ENCODE results near the gene RABGAP1L.

Gene RABGAP1L

DNA sequence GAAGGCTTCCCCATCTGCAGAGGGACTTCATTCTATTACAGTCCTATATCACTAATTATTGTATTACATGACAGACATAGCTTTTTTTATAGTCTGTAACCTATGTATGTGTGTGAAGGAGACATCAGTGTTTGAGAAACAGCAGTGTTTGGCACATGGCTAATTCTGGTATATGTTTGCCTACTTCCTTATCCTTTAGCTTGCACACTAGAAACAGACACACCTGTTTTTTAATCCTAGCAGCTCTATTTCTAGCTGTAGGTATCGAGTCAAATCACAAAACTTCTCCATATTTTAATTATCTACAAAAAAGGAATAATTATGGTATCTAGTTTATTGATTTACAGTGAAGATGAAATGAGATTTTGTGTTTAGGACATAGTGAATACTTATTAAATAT, 711.0 kb downstream of the RABGAP1L start:
- H3K27ac ChIP-seq, result no peak overlapping the region
- H3K4me2 ChIP-seq, result no peak overlapping the region

DNA sequence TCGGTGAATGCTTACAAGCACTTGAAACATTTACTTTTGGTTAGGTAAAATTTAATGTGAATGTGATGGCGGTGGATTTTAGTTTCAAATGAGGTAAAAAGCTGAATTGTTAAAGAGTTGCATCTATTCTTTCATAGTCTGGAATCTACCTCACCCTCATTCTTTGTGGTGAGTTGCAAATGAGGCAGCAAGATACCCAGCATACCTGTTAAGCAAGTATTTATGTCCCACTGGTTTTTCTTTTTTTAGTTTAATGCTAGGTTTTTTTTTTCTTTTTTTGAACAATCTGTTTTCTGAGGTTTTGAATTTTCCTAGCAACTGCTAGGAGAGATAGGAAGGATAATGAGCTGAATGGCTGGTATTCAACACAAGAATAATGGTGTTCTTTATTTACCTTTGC, 712.6 kb downstream of the RABGAP1L start:
- H3K27ac ChIP-seq, result no peak overlapping the region
- no peaks in the 10 kb centered on the region for H4K20me1 ChIP-seq (ENCODE audit: insufficient read depth)
- H3K4me1 ChIP-seq (ENCODE audit: low read depth, poor library complexity, severe bottlenecking), result peaks cover 59% of the 10 kb centered on the region
- no peak overlapping the region for H3K4me3 ChIP-seq (IDR thresholded peaks at IDR 0.05; ENCODE audit: insufficient read depth, low read depth, low read length)
- H3K36me3 ChIP-seq (ENCODE audit: insufficient read depth), result no peaks in the 10 kb centered on the region
- H3K79me2 ChIP-seq (ENCODE audit: insufficient read depth, low read depth), result no peaks in the 10 kb centered on the region
- H3K27me3 ChIP-seq (ENCODE audit: insufficient read depth, low read depth), result no peaks in the 10 kb centered on the region
- H3K4me2 ChIP-seq, result peak overlapping the region; percentile 5; the same call in 1 of the 2 replicates
- no peak overlapping the region for H2AFZ ChIP-seq (ENCODE audit: low read depth)
- no peak overlapping the region for H3K9ac ChIP-seq
- TF ChIP-seq, protein P1, sequence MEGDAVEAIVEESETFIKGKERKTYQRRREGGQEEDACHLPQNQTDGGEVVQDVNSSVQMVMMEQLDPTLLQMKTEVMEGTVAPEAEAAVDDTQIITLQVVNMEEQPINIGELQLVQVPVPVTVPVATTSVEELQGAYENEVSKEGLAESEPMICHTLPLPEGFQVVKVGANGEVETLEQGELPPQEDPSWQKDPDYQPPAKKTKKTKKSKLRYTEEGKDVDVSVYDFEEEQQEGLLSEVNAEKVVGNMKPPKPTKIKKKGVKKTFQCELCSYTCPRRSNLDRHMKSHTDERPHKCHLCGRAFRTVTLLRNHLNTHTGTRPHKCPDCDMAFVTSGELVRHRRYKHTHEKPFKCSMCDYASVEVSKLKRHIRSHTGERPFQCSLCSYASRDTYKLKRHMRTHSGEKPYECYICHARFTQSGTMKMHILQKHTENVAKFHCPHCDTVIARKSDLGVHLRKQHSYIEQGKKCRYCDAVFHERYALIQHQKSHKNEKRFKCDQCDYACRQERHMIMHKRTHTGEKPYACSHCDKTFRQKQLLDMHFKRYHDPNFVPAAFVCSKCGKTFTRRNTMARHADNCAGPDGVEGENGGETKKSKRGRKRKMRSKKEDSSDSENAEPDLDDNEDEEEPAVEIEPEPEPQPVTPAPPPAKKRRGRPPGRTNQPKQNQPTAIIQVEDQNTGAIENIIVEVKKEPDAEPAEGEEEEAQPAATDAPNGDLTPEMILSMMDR (conservative IDR thresholded peaks at IDR 0.05; ENCODE audit: low read depth, low read length), result no peak

More for the DNA sequence above, 711.0 kb downstream of the RABGAP1L start:
- Histone ChIP-seq H3K4me3 (IDR thresholded peaks at IDR 0.05; ENCODE audit: insufficient read depth, low read depth, low read length) (no peak overlapping the region), H3K4me1 (ENCODE audit: low read depth, poor library complexity, severe bottlenecking) (peaks cover 43% of the 10 kb centered on the region), H3K79me2 (ENCODE audit: insufficient read depth, low read depth) (no peaks in the 10 kb centered on the region), H3K9ac (no peak overlapping the region), H3K36me3 (ENCODE audit: insufficient read depth) (no peaks in the 10 kb centered on the region), H3K27me3 (ENCODE audit: insufficient read depth, low read depth) (no peaks in the 10 kb centered on the region), H4K20me1 (ENCODE audit: insufficient read depth) (no peaks in the 10 kb centered on the region), H2AFZ (ENCODE audit: low read depth) (no peak overlapping the region)
- TF ChIP-seq, protein P1 (conservative IDR thresholded peaks at IDR 0.05; ENCODE audit: low read depth, low read length), result no peak

DNA sequence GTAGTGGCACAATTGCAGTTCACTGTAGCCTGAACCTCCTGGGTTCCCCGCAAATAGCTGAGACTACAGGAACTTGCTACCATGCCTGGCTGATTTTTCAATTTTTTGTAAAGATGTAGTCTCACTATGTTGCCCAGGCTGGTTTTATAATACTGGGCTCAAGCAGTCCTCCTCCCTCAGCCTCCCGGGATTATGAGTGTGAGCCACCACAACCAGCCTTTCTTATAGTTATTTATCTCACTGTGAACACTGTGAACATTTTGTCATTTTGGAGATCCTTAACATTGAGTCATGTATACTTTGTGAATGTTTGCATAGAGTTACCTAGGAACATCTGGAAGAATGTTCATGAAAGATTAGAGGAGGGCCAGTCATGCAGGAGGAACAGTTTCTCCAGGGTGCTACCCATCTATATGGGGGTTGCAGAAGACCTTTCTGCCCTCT, 713.3 kb downstream of the RABGAP1L start:
- no peak overlapping the region for H3K4me2 ChIP-seq
- H4K20me1 ChIP-seq (ENCODE audit: insufficient read depth), result no peaks in the 10 kb centered on the region
- TF ChIP-seq, protein P1 (conservative IDR thresholded peaks at IDR 0.05; ENCODE audit: low read depth, low read length), result no peak
- H2AFZ ChIP-seq (ENCODE audit: low read depth), result no peak overlapping the region
- no peaks in the 10 kb centered on the region for H3K36me3 ChIP-seq (ENCODE audit: insufficient read depth)
- no peaks in the 10 kb centered on the region for H3K79me2 ChIP-seq (ENCODE audit: insufficient read depth, low read depth)
- H3K9ac ChIP-seq, result no peak overlapping the region
- peaks cover 62% of the 10 kb centered on the region for H3K4me1 ChIP-seq (ENCODE audit: low read depth, poor library complexity, severe bottlenecking)
- H3K27me3 ChIP-seq (ENCODE audit: insufficient read depth, low read depth), result no peaks in the 10 kb centered on the region
- H3K27ac ChIP-seq, result no peak overlapping the region
- H3K4me3 ChIP-seq (IDR thresholded peaks at IDR 0.05; ENCODE audit: insufficient read depth, low read depth, low read length), result no peak overlapping the region

GRCh38 chr1:174874331-174875053, 715.2 kb downstream of the RABGAP1L start:
- Histone ChIP-seq H2AFZ (ENCODE audit: low read depth) (peak overlapping the region; percentile 2; the same call in 1 of the 2 replicates), H4K20me1 (ENCODE audit: insufficient read depth) (no peaks in the 10 kb centered on the region), H3K4me2 (peak overlapping the region; percentile 97), H3K27me3 (ENCODE audit: insufficient read depth, low read depth) (no peaks in the 10 kb centered on the region), H3K9ac (peak overlapping the region; percentile 30; the same call in 1 of the 2 replicates), H3K4me1 (ENCODE audit: low read depth, poor library complexity, severe bottlenecking) (peaks cover 62% of the 10 kb centered on the region), H3K4me3 (IDR thresholded peaks at IDR 0.05; ENCODE audit: insufficient read depth, low read depth, low read length) (peak overlapping the region; percentile 94), H3K79me2 (ENCODE audit: insufficient read depth, low read depth) (no peaks in the 10 kb centered on the region), H3K27ac (peak overlapping the region; percentile 64), H3K36me3 (ENCODE audit: insufficient read depth) (no peaks in the 10 kb centered on the region)
- TF ChIP-seq, protein P1 (conservative IDR thresholded peaks at IDR 0.05; ENCODE audit: low read depth, low read length), result no peak
